ENCODE data around the gene MYH15. TPM values are rescaled to one million over a fixed set of nuclear protein-coding genes. Genes with fewer than 3 reads are reported as not detected.

MYH15 gene
- total and polyA plus RNA-seq, 2 of the 8 experiments (the other 6 are each of a cell fraction or from before 2014, with no cell fraction given), result under 0.01 TPM; not detected in 1

GRCh38 chr3:108430540-108430939 is 79.9 kb downstream of the MYH15 start:
- no peak overlapping the region for H2BK15ac ChIP-seq (ENCODE audit: low read length)
- H3K23ac ChIP-seq (ENCODE audit: insufficient read length), result no peak overlapping the region
- CTCF ChIA-PET (ENCODE audit: partially characterized antibody), result interaction anchor here (0.6 to 2.0 kb wide), 3 partner anchors 8 to 13 kb away, joined by 3 to 6 read pairs (median 4); no protein-coding TSS in a partner anchor

More at GRCh38 chr3:108430540-108430939, 79.9 kb downstream of the MYH15 start:
- H3K4me2 ChIP-seq (ENCODE audit: insufficient read depth in 1 of 2, low read depth in 2 of 2, low read length in 2 of 2), result no peak overlapping the region
- no peak overlapping the region for H3K18ac ChIP-seq (ENCODE audit: extremely low read depth, low read length)
- no peaks in the 10 kb centered on the region for H3K79me1 ChIP-seq (ENCODE audit: low read depth, low read length)
- H2AK5ac ChIP-seq (ENCODE audit: low read depth, low read length), result no peak overlapping the region
- H4K5ac ChIP-seq (ENCODE audit: insufficient read length, low read depth, low read length), result no peak overlapping the region
- DNase-seq (ENCODE audit: low read depth in 1 of 2, low spot score in 2 of 2), result no peak
- H2BK12ac ChIP-seq (ENCODE audit: low read depth, low read length), result no peak overlapping the region
- POLR2A ChIA-PET (ENCODE audit: partially characterized antibody), result no interaction called here
- no peak overlapping the region for H2BK120ac ChIP-seq (replicated peaks; ENCODE audit: low read depth, low read length)
- no peaks in the 10 kb centered on the region for H3K23me2 ChIP-seq (ENCODE audit: low read depth, low read length)
- H3K4me1 ChIP-seq (replicated peaks in 1 of 4; ENCODE audit: control insufficient read depth in 3 of 4, insufficient read depth in 4 of 4, low read length in 3 of 4), result no peaks in the 10 kb centered on the region
- H3K9me3 ChIP-seq (ENCODE audit: insufficient read depth in 2 of 2, low read depth in 1 of 2, low read length in 1 of 2), result peaks cover 13% of the 10 kb centered on the region in 2 experiments
- H3K14ac ChIP-seq (ENCODE audit: insufficient read length), result no peak overlapping the region
- no peak overlapping the region for H3K27ac ChIP-seq (ENCODE audit: low read depth, low read length)
- H4K91ac ChIP-seq (replicated peaks; ENCODE audit: insufficient read length, low read length), result no peak overlapping the region
- H3K36me3 ChIP-seq (ENCODE audit: control insufficient read depth in 2 of 4, insufficient read depth in 4 of 4, low read length in 3 of 4), result no peaks in the 10 kb centered on the region
- H3K27me3 ChIP-seq (replicated peaks in 1 of 4; ENCODE audit: control insufficient read depth in 3 of 4, extremely low read depth in 1 of 4, insufficient read depth in 3 of 4, low read length in 3 of 4), result no peaks in the 10 kb centered on the region
- TF ChIP-seq BACH1 (IDR thresholded peaks at IDR 0.05; ENCODE audit: low read length) (no peak), SP4 (IDR thresholded peaks at IDR 0.05; ENCODE audit: low read length) (no peak), SRF (IDR thresholded peaks at IDR 0.05; ENCODE audit: low read depth, low read length) (no peak), NANOG (IDR thresholded peaks at IDR 0.05; ENCODE audit: insufficient read depth, low read depth, low read length, poor library complexity, severe bottlenecking) (no peak), KDM4A (IDR thresholded peaks at IDR 0.05; ENCODE audit: low read depth, low read length, severe bottlenecking) (no peak), POLR2AphosphoS5 (IDR thresholded peaks at IDR 0.05; ENCODE audit: low read depth, low read length) (no peak), SIN3A (conservative IDR thresholded peaks at IDR 0.05 in 1 of 2, IDR thresholded peaks at IDR 0.05 in 1 of 2; ENCODE audit: low read depth in 1 of 2, low read length in 2 of 2) (no peak), POLR2A (IDR thresholded peaks at IDR 0.05; ENCODE audit: control extremely low read depth in 1 of 2, low read depth in 2 of 2, low read length in 2 of 2) (no peak), RXRA (IDR thresholded peaks at IDR 0.05; ENCODE audit: insufficient read depth, low read depth, low read length) (no peak), ATF3 (IDR thresholded peaks at IDR 0.05; ENCODE audit: insufficient read depth, low read depth, low read length) (no peak), GABPA (IDR thresholded peaks at IDR 0.05; ENCODE audit: borderline replicate concordance, insufficient read depth, low read length) (no peak), CHD2 (IDR thresholded peaks at IDR 0.05; ENCODE audit: low read length) (no peak), ZNF274 (IDR thresholded peaks at IDR 0.05; ENCODE audit: borderline replicate concordance, extremely low read depth, low read length) (no peak)
- TF ChIP-seq, protein P1, sequence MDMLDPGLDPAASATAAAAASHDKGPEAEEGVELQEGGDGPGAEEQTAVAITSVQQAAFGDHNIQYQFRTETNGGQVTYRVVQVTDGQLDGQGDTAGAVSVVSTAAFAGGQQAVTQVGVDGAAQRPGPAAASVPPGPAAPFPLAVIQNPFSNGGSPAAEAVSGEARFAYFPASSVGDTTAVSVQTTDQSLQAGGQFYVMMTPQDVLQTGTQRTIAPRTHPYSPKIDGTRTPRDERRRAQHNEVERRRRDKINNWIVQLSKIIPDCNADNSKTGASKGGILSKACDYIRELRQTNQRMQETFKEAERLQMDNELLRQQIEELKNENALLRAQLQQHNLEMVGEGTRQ (IDR thresholded peaks at IDR 0.05; ENCODE audit: low read length), result no peak
- no peak overlapping the region for H2AFZ ChIP-seq (ENCODE audit: low read length)
- H3K56ac ChIP-seq (replicated peaks; ENCODE audit: insufficient read length, low read depth, low read length), result no peak overlapping the region
- no peaks in the 10 kb centered on the region for H4K20me1 ChIP-seq (replicated peaks in 1 of 2; ENCODE audit: control insufficient read depth in 1 of 2, insufficient read depth in 2 of 2, low read length in 2 of 2)
- no peak for FAIRE-seq
- H3K4me3 ChIP-seq (ENCODE audit: extremely low read depth in 1 of 4, insufficient read depth in 2 of 4, low read depth in 3 of 4, low read length in 4 of 4), result no peak overlapping the region
- H3K9ac ChIP-seq (replicated peaks in 1 of 4; ENCODE audit: extremely low read depth in 1 of 4, low read depth in 3 of 4, low read length in 3 of 4), result no peak overlapping the region
- WGBS, 2 experiments (ENCODE audit: extremely low coverage in 1 of 2, insufficient coverage in 1 of 2, insufficient read length in 1 of 2, insufficient replicate concordance in 2 of 2, low coverage in 1 of 2, low lambda C conversion rate in 2 of 2, missing lambda C conversion rate in 1 of 2), result 96% methylated on average over 1 of the region's 1 CpG; no CpG with 5 or more reads in 1 of the 2 experiments
- no peak overlapping the region for H3K4ac ChIP-seq (replicated peaks; ENCODE audit: insufficient read length, low read depth, low read length)
- no peaks in the 10 kb centered on the region for H3K79me2 ChIP-seq (ENCODE audit: control insufficient read depth in 1 of 2, insufficient read depth in 2 of 2, low read length in 2 of 2)
- no peak overlapping the region for H2BK5ac ChIP-seq (ENCODE audit: low read depth, low read length)
- H4K8ac ChIP-seq (ENCODE audit: extremely low read depth, insufficient read depth, low read length), result no peak overlapping the region
- H2BK20ac ChIP-seq (ENCODE audit: low read length), result no peak overlapping the region
